Measurements from ENCODE around the gene HDGFL1. TPM values are rescaled to one million over a fixed set of nuclear protein-coding genes. Genes with fewer than 3 reads are reported as not detected.

The HDGFL1 gene
- total and polyA plus RNA-seq, 5 donors: not detected

- WGBS: 88% methylated on average over 6 of the region's 6 CpGs
- ATAC-seq (no peak), DNase-seq (no peak)
- Histone ChIP-seq H3K4me3 (ENCODE audit: low read length) (no peak overlapping the region), H3K27me3 (ENCODE audit: control insufficient read depth, insufficient read depth) (no peaks in the 10 kb centered on the region), H3K9me3 (ENCODE audit: control insufficient read depth, low read length) (no peaks in the 10 kb centered on the region), H3K27ac (ENCODE audit: low read length) (no peak overlapping the region), H3K4me1 (ENCODE audit: control insufficient read depth, insufficient read depth, low read length) (peaks cover 1% of the 10 kb centered on the region)
- intact Hi-C loops (cut with DNase I): no loop called here
Observed at GRCh38 chr6:22557007-22557406, 12.4 kb upstream of the HDGFL1 start.

GRCh38 chr6:22558288-22558882 lies 11.0 kb upstream of the HDGFL1 start:
- peaks cover 1% of the 10 kb centered on the region for H3K4me1 ChIP-seq (ENCODE audit: control insufficient read depth, insufficient read depth, low read length)
- 94% methylated on average over 1 of the region's 1 CpG for WGBS
- intact Hi-C loops (cut with DNase I): no loop called here
- H3K27ac ChIP-seq (ENCODE audit: low read length): no peak overlapping the region
- DNase-seq: no peak
- H3K4me3 ChIP-seq (ENCODE audit: low read length): no peak overlapping the region
- H3K27me3 ChIP-seq (ENCODE audit: control insufficient read depth, insufficient read depth): no peaks in the 10 kb centered on the region
- H3K9me3 ChIP-seq (ENCODE audit: control insufficient read depth, low read length): no peaks in the 10 kb centered on the region
- no peak for ATAC-seq

GRCh38 chr6:22568854-22569253 lies 512 bp upstream of the HDGFL1 start:
- H3K4me3 ChIP-seq (ENCODE audit: low read length): no peak overlapping the region
- 98% methylated on average over 6 of the region's 6 CpGs for WGBS
- ATAC-seq (no peak), DNase-seq (no peak)
- no peak overlapping the region for H3K27ac ChIP-seq (ENCODE audit: low read length)
- no peaks in the 10 kb centered on the region for H3K27me3 ChIP-seq (ENCODE audit: control insufficient read depth, insufficient read depth)
- no peaks in the 10 kb centered on the region for H3K9me3 ChIP-seq (ENCODE audit: control insufficient read depth, low read length)
- intact Hi-C loops (cut with DNase I): no loop called here
- no peaks in the 10 kb centered on the region for H3K4me1 ChIP-seq (ENCODE audit: control insufficient read depth, insufficient read depth, low read length)

GRCh38 chr6:22570185-22570551 lies 802 bp downstream of the HDGFL1 start:
- no peak overlapping the region for H3K27ac ChIP-seq (ENCODE audit: low read length)
- ATAC-seq (peak in 1 of 2 donors; percentile 26), DNase-seq (no peak)
- 94% methylated on average over 26 of the region's 26 CpGs for WGBS
- H3K9me3 ChIP-seq (ENCODE audit: control insufficient read depth, low read length): no peaks in the 10 kb centered on the region
- H3K4me1 ChIP-seq (ENCODE audit: control insufficient read depth, insufficient read depth, low read length): no peaks in the 10 kb centered on the region
- H3K4me3 ChIP-seq (ENCODE audit: low read length): no peak overlapping the region
- intact Hi-C loops (cut with DNase I): no loop called here
- H3K27me3 ChIP-seq (ENCODE audit: control insufficient read depth, insufficient read depth): no peaks in the 10 kb centered on the region

GRCh38 chr6:22575190-22575589 lies 5.8 kb downstream of the HDGFL1 start:
- intact Hi-C loops (cut with DNase I): no loop called here
- no peaks in the 10 kb centered on the region for H3K27me3 ChIP-seq (ENCODE audit: control insufficient read depth, insufficient read depth)
- H3K9me3 ChIP-seq (ENCODE audit: control insufficient read depth, low read length): no peaks in the 10 kb centered on the region
- DNase-seq: no peak
- ATAC-seq: no peak
- H3K27ac ChIP-seq (ENCODE audit: low read length): no peak overlapping the region
- no peaks in the 10 kb centered on the region for H3K4me1 ChIP-seq (ENCODE audit: control insufficient read depth, insufficient read depth, low read length)
- WGBS: 80% methylated on average over 2 of the region's 2 CpGs
- H3K4me3 ChIP-seq (ENCODE audit: low read length): no peak overlapping the region

- H3K27ac ChIP-seq (ENCODE audit: low read length): no peak overlapping the region
- H3K27me3 ChIP-seq (ENCODE audit: control insufficient read depth, insufficient read depth): no peaks in the 10 kb centered on the region
- ATAC-seq (no peak), DNase-seq (no peak)
- WGBS: 96% methylated on average over 5 of the region's 5 CpGs
- no peaks in the 10 kb centered on the region for H3K9me3 ChIP-seq (ENCODE audit: control insufficient read depth, low read length)
- intact Hi-C loops (cut with DNase I): no loop called here
- no peaks in the 10 kb centered on the region for H3K4me1 ChIP-seq (ENCODE audit: control insufficient read depth, insufficient read depth, low read length)
- H3K4me3 ChIP-seq (ENCODE audit: low read length): no peak overlapping the region
Observed at GRCh38 chr6:22579439-22579838, 10.1 kb downstream of the HDGFL1 start.

- Histone ChIP-seq H3K9me3 (ENCODE audit: control insufficient read depth, low read length) (no peaks in the 10 kb centered on the region), H3K27me3 (ENCODE audit: control insufficient read depth, insufficient read depth) (no peaks in the 10 kb centered on the region), H3K27ac (ENCODE audit: low read length) (no peak overlapping the region), H3K4me3 (ENCODE audit: low read length) (no peak overlapping the region), H3K4me1 (ENCODE audit: control insufficient read depth, insufficient read depth, low read length) (no peaks in the 10 kb centered on the region)
- intact Hi-C loops (cut with DNase I): no loop called here
- no peak for ATAC-seq
- DNase-seq: no peak
- 94% methylated on average over 5 of the region's 5 CpGs for WGBS
Observed at GRCh38 chr6:22580337-22580736, 11.0 kb downstream of the HDGFL1 start.

- Histone ChIP-seq H3K9me3 (ENCODE audit: control insufficient read depth, low read length) (no peaks in the 10 kb centered on the region), H3K4me3 (ENCODE audit: low read length) (no peak overlapping the region), H3K4me1 (ENCODE audit: control insufficient read depth, insufficient read depth, low read length) (no peaks in the 10 kb centered on the region), H3K27me3 (ENCODE audit: control insufficient read depth, insufficient read depth) (no peaks in the 10 kb centered on the region), H3K27ac (ENCODE audit: low read length) (no peak overlapping the region)
- WGBS: 86% methylated on average over 4 of the region's 4 CpGs
- intact Hi-C loops (cut with DNase I): no loop called here
- DNase-seq (no peak), ATAC-seq (no peak)
Observed at GRCh38 chr6:22582417-22583205, 13.2 kb downstream of the HDGFL1 start.

GRCh38 chr6:22583230-22583629 lies 13.9 kb downstream of the HDGFL1 start:
- ATAC-seq: no peak
- H3K4me1 ChIP-seq (ENCODE audit: control insufficient read depth, insufficient read depth, low read length): no peaks in the 10 kb centered on the region

GRCh38 chr6:22583927-22584326 lies 14.6 kb downstream of the HDGFL1 start:
- no peak for ATAC-seq
- no peak overlapping the region for H3K27ac ChIP-seq (ENCODE audit: low read length)
- no peaks in the 10 kb centered on the region for H3K9me3 ChIP-seq (ENCODE audit: control insufficient read depth, low read length)
- no peaks in the 10 kb centered on the region for H3K4me1 ChIP-seq (ENCODE audit: control insufficient read depth, insufficient read depth, low read length)
- DNase-seq: no peak
- WGBS: 98% methylated on average over 1 of the region's 1 CpG
- intact Hi-C loops (cut with DNase I): no loop called here
- H3K27me3 ChIP-seq (ENCODE audit: control insufficient read depth, insufficient read depth): no peaks in the 10 kb centered on the region
- H3K4me3 ChIP-seq (ENCODE audit: low read length): no peak overlapping the region

More at GRCh38 chr6:22583230-22583629, 13.9 kb downstream of the HDGFL1 start:
- intact Hi-C loops (cut with DNase I): no loop called here
- H3K4me3 ChIP-seq (ENCODE audit: low read length): no peak overlapping the region
- WGBS: 82% methylated on average over 5 of the region's 5 CpGs
- no peaks in the 10 kb centered on the region for H3K27me3 ChIP-seq (ENCODE audit: control insufficient read depth, insufficient read depth)
- H3K9me3 ChIP-seq (ENCODE audit: control insufficient read depth, low read length): no peaks in the 10 kb centered on the region
- no peak for DNase-seq
- H3K27ac ChIP-seq (ENCODE audit: low read length): no peak overlapping the region

- intact Hi-C loops (cut with DNase I): no loop called here
- no peaks in the 10 kb centered on the region for H3K9me3 ChIP-seq (ENCODE audit: control insufficient read depth, low read length)
- H3K27me3 ChIP-seq (ENCODE audit: control insufficient read depth, insufficient read depth): no peaks in the 10 kb centered on the region
- ATAC-seq: no peak
- DNase-seq: no peak
- H3K4me1 ChIP-seq (ENCODE audit: control insufficient read depth, insufficient read depth, low read length): no peaks in the 10 kb centered on the region
- H3K27ac ChIP-seq (ENCODE audit: low read length): no peak overlapping the region
- no peak overlapping the region for H3K4me3 ChIP-seq (ENCODE audit: low read length)
Observed at GRCh38 chr6:22589118-22589517, 19.8 kb downstream of the HDGFL1 start.
